HepG2 (cell line): ENCODE results near the gene UNC13D. TPM values are rescaled to one million over a fixed set of nuclear protein-coding genes. Genes with fewer than 3 reads are reported as not detected.
A peak's percentile ranks its signal among the peaks of the same experiment; 100 is the strongest.

Experiments
- CCDC6 ChIP-seq: sonication (generic); formaldehyde crosslinking; IDR thresholded peaks from 2 replicates; pipeline ENCODE4 v1.8.1; 2022; ENCODE audit warnings: mild to moderate bottlenecking, missing genetic modification reagents, moderate library complexity
- CERS6 ChIP-seq: sonication (generic); formaldehyde crosslinking; IDR thresholded peaks from 2 replicates; pipeline ENCODE4 v1.5.0; 2020; ENCODE audit warnings: missing genetic modification reagents
- DNMT3B ChIP-seq: conservative IDR thresholded peaks from 2 replicates; pipeline ENCODE4 v1.6.1; 2016; ENCODE audit warnings: missing biosample characterization, control low read depth
- ESRRA ChIP-seq: sonication (generic); formaldehyde crosslinking; IDR thresholded peaks from 2 replicates; pipeline ENCODE4 v1.5.1; 2020; ENCODE audit warnings: mild to moderate bottlenecking, low read depth, missing genetic modification reagents
- IKZF4 ChIP-seq: sonication (generic); formaldehyde crosslinking; IDR thresholded peaks from 2 replicates; pipeline ENCODE4 v1.5.1; 2020; ENCODE audit warnings: borderline replicate concordance, mild to moderate bottlenecking, low read depth, missing genetic modification reagents; ENCODE audit errors: not compliant biosample characterization
- KDM6A ChIP-seq: IDR thresholded peaks from 2 replicates; pipeline ENCODE4 v1.6.1; 2016; ENCODE audit warnings: low read depth
- MEF2D ChIP-seq: sonication (generic); formaldehyde crosslinking; IDR thresholded peaks from 2 replicates; pipeline ENCODE4 v1.5.1; 2020; ENCODE audit warnings: mild to moderate bottlenecking, missing genetic modification reagents
- NR0B2 ChIP-seq: sonication (generic); formaldehyde crosslinking; IDR thresholded peaks from 2 replicates; pipeline ENCODE4 v1.4.0; 2020; ENCODE audit warnings: mild to moderate bottlenecking, missing genetic modification reagents
- PHF21A ChIP-seq: sonication (generic); formaldehyde crosslinking; IDR thresholded peaks from 2 replicates; pipeline ENCODE4 v1.5.0; 2020; ENCODE audit warnings: mild to moderate bottlenecking, missing genetic modification reagents
- RELA ChIP-seq: sonication (generic); formaldehyde crosslinking; IDR thresholded peaks from 2 replicates; pipeline ENCODE4 v1.4.0; 2020; ENCODE audit warnings: missing genetic modification reagents
- SALL1 ChIP-seq: sonication (generic); formaldehyde crosslinking; IDR thresholded peaks from 2 replicates; pipeline ENCODE4 v1.8.0; 2022; ENCODE audit warnings: mild to moderate bottlenecking, missing genetic modification reagents
- SIN3B ChIP-seq: fragments of 150-350 bp; IDR thresholded peaks from 2 replicates; pipeline ENCODE4 v1.6.1; 2014; ENCODE audit warnings: low read length
- STAT6 ChIP-seq: sonication (generic); formaldehyde crosslinking; IDR thresholded peaks from 2 replicates; pipeline ENCODE4 v1.4.0; 2020; ENCODE audit warnings: missing genetic modification reagents, mild to moderate bottlenecking, borderline replicate concordance
- SYNCRIP ChIP-seq: fragments of 200-400 bp; formaldehyde crosslinking; IDR thresholded peaks from 2 replicates; pipeline ENCODE4 v1.6.1; 2018; ENCODE audit warnings: mild to moderate bottlenecking, low read depth, low read length; ENCODE audit not compliant: insufficient read depth
- ZFP1 ChIP-seq: IDR thresholded peaks from 2 replicates; pipeline ENCODE4 v1.6.1; 2016
- ZFP36L1 ChIP-seq: sonication (generic); formaldehyde crosslinking; IDR thresholded peaks from 2 replicates; pipeline ENCODE4 v1.8.0; 2022; ENCODE audit warnings: mild to moderate bottlenecking, missing genetic modification reagents, moderate library complexity
- ZNF138 ChIP-seq: sonication (generic); formaldehyde crosslinking; IDR thresholded peaks from 2 replicates; pipeline ENCODE4 v1.5.0; 2020; ENCODE audit warnings: mild to moderate bottlenecking, low read depth, missing genetic modification reagents
- ZNF232 ChIP-seq: sonication (generic); formaldehyde crosslinking; IDR thresholded peaks from 2 replicates; pipeline ENCODE4 v1.4.0; 2020; ENCODE audit warnings: missing genetic modification reagents, borderline replicate concordance
- ZNF354B ChIP-seq: sonication (generic); formaldehyde crosslinking; IDR thresholded peaks from 2 replicates; pipeline ENCODE4 v1.8.0; 2022; ENCODE audit warnings: mild to moderate bottlenecking, missing genetic modification reagents
- ZNF44 ChIP-seq: sonication (generic); formaldehyde crosslinking; IDR thresholded peaks from 2 replicates; pipeline ENCODE4 v1.5.1; 2020; ENCODE audit warnings: mild to moderate bottlenecking, missing genetic modification reagents
- ZNF501 ChIP-seq: sonication (generic); formaldehyde crosslinking; IDR thresholded peaks from 2 replicates; pipeline ENCODE4 v1.5.1; 2020; ENCODE audit warnings: mild to moderate bottlenecking, moderate library complexity, missing genetic modification reagents
- ZNF549 ChIP-seq: sonication (generic); formaldehyde crosslinking; IDR thresholded peaks from 2 replicates; pipeline ENCODE4 v1.5.0; 2020; ENCODE audit warnings: missing genetic modification reagents
- ZNF577 ChIP-seq: sonication (generic); formaldehyde crosslinking; IDR thresholded peaks from 2 replicates; pipeline ENCODE4 v1.4.0; 2020; ENCODE audit warnings: mild to moderate bottlenecking, low read depth, missing genetic modification reagents, borderline replicate concordance
- ZNF672 ChIP-seq: sonication (generic); formaldehyde crosslinking; IDR thresholded peaks from 2 replicates; pipeline ENCODE4 v1.8.1; 2022; ENCODE audit warnings: missing genetic modification reagents
- ZUFSP ChIP-seq: sonication (generic); formaldehyde crosslinking; IDR thresholded peaks from 2 replicates; pipeline ENCODE4 v1.9.0; 2021; ENCODE audit warnings: missing genetic modification reagents, mild to moderate bottlenecking, borderline replicate concordance
- polyA plus RNA-seq, 8 experiments: library from polyadenylated mRNA; depleted of rRNA in 3 of 8; stranded (reverse) in 7 of 8; unstranded in 1 of 8; fragments of >200 nt; fragmentation: Illumina TruSeq in 4 of 8; extraction: Trizol in 4 of 8; gene quantifications; 2 replicates each; pipeline versions ENCODE4 v1.2.1 to v1.2.3, GENCODE V29; 2011 to 2016; ENCODE audit warnings: low read depth in 4 of 8, missing spikeins in 1 of 8, mixed read lengths in 1 of 8; ENCODE audit not compliant: insufficient read depth in 1 of 8
- total RNA-seq, 5 experiments: library from RNA; depleted of rRNA; stranded (reverse); fragments of >200 nt; fragmentation: Illumina TruSeq; extraction: Trizol; gene quantifications; 2 replicates each; pipeline ENCODE4 v1.2.3, GENCODE V29; 2016; ENCODE audit warnings: low read depth in 1 of 5

UNC13D gene
- total and polyA plus RNA-seq, 2 of the 13 experiments (the other 11 are each of a cell fraction or from before 2014, with no cell fraction given), result 29.7 to 42.7 TPM

- TF ChIP-seq ESRRA (CRISPR knock-in tag) (no peak), MEF2D (CRISPR knock-in tag) (peak; percentile 42; the same call in 1 of the 2 replicates), ZNF577 (CRISPR knock-in tag) (no peak), SIN3B (no peak), ZUFSP (CRISPR knock-in tag) (no peak), ZNF672 (CRISPR knock-in tag) (no peak), IKZF4 (CRISPR knock-in tag) (no peak), ZFP36L1 (CRISPR knock-in tag) (no peak), ZNF232 (CRISPR knock-in tag) (peak; percentile 84), PHF21A (0 out of 2 replicates have a peak, but pooled peaks have one; percentile 23), ZNF501 (CRISPR knock-in tag) (no peak; the same call in 1 of the 2 replicates), CERS6 (CRISPR knock-in tag) (no peak), ZFP1 (CRISPR knock-in tag) (peak; percentile 77; the same call in 1 of the 2 replicates), NR0B2 (CRISPR knock-in tag) (peak; percentile 93), ZNF44 (CRISPR knock-in tag) (no peak), DNMT3B (CRISPR knock-in tag) (no peak), RELA (CRISPR knock-in tag) (peak; percentile 85; the same call in 1 of the 2 replicates), ZNF138 (CRISPR knock-in tag) (peak; percentile 91; the same call in 1 of the 2 replicates), STAT6 (CRISPR knock-in tag) (no peak), CCDC6 (CRISPR knock-in tag) (0 out of 2 replicates have a peak, but pooled peaks have one; percentile 36), ZNF354B (CRISPR knock-in tag) (no peak; the same call in 1 of the 2 replicates), KDM6A (CRISPR knock-in tag) (no peak; the same call in 1 of the 2 replicates), SALL1 (CRISPR knock-in tag) (peak; percentile 70), SYNCRIP (no peak), ZNF549 (CRISPR knock-in tag) (no peak)
Observed at GRCh38 chr17:75785016-75785890, 59.0 kb downstream of the UNC13D start (continued).
